ENCODE measurements around the gene HSD17B11. TPM values are rescaled to one million over a fixed set of nuclear protein-coding genes. Genes with fewer than 3 reads are reported as not detected.
"Not testable (repeated sequence)": the region's sequence is repeated elsewhere in the genome, so short reads cannot be mapped to it uniquely, and the experiment has no call there.

Gene HSD17B11, protein sequence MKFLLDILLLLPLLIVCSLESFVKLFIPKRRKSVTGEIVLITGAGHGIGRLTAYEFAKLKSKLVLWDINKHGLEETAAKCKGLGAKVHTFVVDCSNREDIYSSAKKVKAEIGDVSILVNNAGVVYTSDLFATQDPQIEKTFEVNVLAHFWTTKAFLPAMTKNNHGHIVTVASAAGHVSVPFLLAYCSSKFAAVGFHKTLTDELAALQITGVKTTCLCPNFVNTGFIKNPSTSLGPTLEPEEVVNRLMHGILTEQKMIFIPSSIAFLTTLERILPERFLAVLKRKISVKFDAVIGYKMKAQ
- total RNA-seq = 25.1 and 30.8 TPM in 2 replicates
- polyA plus RNA-seq (2012) = 8.0 TPM

DNA sequence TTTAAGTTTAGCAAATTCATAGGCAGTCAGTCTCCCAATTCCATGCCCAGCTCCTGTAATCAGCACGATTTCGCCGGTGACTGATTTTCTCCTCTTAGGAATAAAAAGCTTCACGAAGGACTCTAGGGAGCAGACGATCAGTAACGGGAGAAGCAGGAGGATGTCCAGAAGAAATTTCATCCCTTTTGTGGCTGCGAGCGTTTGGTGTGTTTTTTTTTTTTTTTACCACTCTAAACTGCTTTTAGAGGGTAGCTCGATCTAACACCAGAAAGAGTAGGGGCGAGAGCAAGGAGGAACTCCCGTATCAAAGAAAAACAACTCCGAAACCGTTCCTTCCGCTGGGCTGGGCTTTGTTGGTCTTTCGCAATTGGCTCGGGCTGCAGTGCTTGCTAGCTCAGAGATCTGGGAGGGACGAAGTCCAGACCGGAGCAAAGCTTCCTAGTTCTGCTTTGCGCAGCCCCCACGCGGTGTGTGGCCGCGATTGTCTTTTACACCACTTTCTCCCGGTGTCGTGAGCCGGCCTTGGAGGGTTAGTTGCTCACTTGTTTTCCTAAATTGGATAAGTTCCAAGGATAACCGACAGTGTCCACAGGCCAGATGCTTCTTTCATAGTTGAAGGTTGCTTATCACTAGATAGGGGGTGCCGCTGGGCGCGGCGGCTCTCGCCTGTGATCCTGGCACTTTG is at the start of gene HSD17B11:
Gene HSD17B11, minus strand, starts transcription at position 298 of the 685 bp plus-strand sequence. Its CDS starts 118 bp downstream, at position 180.
- DNase-seq (ENCODE audit: low read depth) = peak; percentile 95

DNA sequence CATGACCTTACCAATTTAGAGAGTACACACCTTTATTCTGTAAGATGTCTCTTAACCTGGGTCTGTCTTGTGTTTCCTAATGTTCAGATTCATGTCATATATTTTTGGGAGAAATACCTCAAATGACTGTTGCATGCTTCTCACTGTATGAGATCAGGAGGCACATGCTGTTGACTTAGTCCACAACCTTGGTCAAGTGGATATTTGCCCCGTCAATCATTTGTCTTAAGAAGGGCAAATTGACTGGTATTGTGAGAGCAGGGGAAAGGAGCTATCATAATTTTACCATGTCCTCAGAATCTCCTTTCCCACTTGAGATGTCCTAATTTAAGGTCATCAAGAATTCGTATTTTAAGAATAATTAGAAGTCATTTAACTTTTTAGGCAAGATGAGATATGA is 42.4 kb upstream of the HSD17B11 start:
- no peak for DNase-seq (ENCODE audit: low read depth)

DNA sequence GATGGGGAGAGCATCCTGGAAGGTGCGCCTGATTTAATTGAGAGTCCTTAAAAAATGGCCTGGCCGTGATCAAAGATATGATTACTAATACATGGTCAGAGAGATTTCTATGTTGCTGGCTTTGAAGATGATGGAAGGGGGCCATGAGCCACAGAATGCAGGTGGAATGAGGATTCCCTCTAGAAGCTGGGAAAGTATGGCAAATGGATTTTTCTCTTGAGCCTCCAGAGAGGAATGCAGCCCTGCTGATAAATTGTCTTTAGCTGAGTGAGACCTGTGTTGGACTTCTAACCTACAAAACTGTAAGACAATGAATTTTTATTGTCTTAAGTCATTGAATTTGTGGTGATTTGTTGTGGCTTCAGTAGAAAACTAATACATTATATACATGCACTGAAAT is 39.0 kb upstream of the HSD17B11 start:
- DNase-seq (ENCODE audit: low read depth) = no peak

DNA sequence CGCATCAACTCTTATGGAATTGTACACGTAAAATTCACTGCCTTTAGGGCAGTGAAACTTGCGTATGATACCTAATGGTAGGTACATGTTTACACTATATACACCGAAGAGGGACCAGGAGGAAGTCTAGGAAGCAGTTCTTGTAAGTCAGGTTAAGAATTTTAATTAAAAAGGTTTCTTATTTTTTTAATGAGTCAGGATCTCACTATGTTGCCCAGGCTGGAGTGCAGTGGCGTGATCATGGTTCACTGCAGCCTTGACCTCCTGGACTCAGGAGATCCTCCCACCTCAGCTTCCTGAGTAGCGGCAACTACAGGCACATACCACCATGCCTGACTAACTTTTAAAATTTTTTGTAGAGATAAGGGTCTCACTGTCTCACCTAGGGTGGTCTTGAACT is 38.0 kb upstream of the HSD17B11 start:
- DNase-seq (ENCODE audit: low read depth) = no peak

DNA sequence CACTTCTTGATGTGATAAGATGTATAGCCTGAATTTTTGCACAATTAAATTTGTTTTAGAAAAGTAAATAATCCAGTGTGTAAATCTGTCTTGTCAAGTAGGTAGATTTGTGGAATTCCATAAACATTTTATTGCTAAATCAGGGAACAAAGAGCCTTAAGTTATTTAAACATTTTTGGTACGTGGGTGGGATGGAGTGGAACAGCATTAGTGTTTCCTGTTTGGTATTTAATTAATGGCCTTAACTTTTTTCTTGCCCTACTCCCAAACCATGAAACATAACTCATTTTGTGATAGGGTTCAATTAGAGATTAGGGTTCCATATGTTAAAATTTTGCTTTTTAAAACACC is 36.5 kb upstream of the HSD17B11 start:
- DNase-seq (ENCODE audit: low read depth) = no peak

DNA sequence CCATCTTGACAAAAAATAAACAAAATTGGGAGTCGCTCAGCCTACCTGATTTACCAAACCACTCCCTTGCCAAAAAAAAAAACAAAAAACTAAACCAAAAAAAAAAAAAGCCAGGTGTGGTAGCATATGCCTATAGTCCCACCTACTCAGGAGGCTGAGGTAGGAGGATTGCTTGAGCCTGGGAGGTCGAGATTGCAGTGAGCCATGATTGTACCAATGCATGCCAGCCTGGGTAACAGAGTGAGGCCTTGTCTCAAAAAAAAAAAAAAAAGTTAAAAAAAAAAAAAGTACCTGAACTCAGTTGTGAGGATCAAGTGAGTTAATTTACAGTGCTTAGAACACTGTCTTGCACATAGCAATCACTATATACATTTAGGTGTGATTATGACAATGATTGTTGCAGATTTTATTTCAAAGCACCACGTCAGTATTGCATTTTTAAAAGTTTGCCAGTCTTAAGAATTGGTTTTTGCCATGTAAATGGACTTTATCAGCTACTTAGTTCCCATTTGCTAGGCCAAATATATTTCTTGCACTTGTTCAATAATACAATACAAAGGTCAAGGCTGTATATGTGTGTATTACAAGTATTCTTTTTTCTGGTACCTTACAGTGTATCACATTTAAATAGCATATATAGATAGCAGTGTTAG is 36.0 kb upstream of the HSD17B11 start:
- DNase-seq (ENCODE audit: low read depth) = no peak

DNA sequence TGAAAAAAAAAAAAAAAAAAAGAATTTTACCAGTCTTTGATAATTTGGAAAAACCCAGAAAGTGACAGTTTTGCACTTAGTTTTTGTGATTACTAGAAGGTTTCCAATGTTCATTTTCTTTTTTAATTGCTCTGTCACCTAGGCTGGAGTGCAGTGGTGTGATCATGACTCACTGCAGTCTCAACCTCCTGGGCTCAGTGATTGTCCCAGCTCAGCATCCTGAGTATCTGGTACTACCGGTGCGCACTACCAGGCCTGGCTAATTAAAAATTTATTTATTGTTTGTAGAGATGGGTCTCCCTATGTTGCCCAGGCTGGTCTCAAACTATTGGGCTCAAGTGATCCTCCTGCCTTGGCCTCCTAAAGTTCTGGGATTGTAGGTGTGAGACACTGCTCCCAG is 34.7 kb upstream of the HSD17B11 start:
- DNase-seq (ENCODE audit: low read depth) = no peak

DNA sequence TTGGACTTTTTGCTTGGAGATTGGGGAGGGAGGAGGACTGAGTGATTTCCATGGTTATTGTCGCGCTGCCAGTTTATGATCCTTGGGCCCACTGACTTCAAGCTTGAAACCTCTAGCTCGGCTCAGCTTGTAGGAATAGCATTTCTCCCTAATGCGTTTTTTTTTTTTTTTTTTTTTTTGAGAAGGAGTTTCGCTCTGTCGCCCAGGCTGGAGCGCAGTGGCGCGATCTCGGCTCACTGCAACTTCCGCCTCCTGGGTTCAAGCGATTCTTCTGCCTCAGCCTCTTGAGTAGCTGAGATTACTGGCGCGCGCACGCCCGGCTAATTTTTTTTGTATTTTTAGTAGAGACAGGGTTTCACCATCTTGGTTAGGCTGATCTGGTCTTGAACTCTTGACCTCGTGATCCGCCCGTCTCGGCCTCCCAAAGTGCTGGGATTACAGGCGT is 33.1 kb upstream of the HSD17B11 start:
- DNase-seq (ENCODE audit: low read depth) = peak; percentile 33

DNA sequence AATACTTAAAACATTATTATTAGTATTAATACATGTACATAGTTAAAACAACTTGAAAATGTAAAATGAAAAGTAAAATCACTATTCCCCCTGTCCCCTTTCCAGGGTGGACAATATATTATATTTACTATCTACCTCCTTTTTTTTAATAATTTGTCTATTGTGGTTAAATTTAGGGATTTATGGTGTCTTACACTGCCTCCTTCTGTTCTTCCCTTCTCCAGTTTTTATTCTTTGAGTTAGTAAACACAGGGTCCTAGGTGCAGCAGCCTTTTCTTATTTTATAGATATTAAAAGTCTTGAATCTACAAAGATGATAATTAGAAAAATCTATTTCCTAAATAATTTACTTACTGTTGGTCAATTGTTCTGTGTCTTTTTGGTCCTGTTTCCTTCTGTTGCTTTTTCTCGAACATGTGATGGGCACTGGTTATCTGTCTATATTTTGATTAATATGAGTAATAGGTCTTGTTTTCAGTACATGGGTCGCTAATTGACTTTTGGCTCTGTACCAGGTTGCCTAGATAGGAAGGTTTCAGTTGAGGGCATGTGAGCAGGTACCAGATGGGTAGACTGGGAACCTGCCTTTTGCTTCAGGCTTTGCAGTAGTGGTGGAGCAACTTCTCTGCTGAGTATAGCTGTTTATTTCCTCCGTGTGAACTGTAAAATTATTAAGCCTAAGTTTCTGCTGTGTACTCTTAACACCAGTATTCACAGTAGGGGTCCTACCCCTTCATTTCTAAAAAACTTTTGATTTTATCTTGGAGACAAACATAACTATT is 32.5 kb upstream of the HSD17B11 start:
- peak; percentile 22 for DNase-seq (ENCODE audit: low read depth)

DNA sequence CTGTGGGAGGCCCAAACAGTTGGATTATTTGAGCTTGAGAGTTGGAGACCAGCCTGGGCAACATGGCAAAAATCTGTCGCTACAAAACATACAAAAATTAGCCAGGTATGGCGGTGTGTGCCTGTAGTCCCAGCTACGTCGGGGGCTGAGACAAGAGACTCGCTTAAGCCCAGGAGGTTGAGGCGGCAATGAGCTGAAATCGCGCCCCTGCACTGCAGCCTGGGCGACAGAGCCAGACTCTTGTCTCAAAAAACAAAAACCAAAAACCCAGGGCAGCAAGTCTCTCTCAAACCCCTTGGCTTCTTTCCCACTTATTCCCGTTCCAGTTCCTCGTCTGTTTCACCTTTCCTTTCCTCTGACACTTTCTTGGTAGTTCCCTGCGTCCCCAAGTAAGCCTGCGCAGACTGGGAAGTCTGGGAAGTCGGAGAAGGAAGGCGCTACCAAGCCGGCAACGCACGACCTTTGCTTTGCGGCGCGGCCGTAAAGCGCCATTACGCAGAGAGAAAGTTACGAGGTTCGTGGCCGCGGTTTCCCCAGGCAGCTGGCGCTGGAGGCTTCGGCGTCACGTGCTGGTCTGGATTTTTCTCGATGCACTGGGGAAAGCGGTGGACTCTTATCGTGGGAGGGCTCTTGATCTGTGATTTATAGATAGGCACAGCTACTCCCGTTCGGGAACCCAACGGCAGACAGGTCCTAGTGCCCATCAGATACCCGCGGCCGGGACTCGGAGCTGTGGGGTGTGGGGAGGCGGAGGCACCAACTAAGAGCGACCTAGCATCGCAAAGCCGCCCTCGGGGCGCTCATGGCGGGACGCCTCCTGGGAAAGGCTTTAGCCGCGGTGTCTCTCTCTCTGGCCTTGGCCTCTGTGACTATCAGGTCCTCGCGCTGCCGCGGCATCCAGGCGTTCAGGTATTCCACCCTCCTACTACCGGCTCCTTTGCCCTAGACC is 31.4 kb upstream of the HSD17B11 start, which contains the start of gene NUDT9:
Gene NUDT9, plus strand, starts transcription at position 470 of the 949 bp plus-strand sequence. Its CDS starts 333 bp downstream, at position 803.
- DNase-seq (ENCODE audit: low read depth) = peak; percentile 99

DNA sequence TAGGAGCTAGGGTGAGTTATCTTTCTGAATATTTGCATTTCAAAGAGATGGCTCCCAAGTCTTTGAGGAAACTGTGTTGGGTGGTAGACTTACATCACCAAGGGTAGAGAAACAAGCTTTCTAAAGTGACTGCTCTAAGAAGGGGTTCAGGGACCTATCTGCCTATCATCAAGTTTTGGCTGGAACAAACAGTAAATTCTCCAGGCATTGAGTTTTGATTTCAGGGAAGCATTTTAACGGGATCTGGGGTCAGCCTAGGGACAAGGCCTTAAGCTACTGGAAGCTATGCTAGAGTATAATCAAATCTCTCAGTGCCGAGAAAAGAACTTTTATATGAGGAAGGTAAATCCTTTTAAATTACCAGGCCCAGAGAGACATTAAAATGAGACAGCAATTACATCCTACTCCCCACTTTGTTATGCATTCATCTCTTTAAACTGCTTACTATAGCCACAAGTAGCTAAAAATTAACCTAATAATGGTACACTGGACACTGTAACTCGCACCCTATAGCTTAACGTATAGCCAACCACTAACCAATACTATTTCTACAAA is 29.4 kb upstream of the HSD17B11 start:
- no peak for DNase-seq (ENCODE audit: low read depth)

DNA sequence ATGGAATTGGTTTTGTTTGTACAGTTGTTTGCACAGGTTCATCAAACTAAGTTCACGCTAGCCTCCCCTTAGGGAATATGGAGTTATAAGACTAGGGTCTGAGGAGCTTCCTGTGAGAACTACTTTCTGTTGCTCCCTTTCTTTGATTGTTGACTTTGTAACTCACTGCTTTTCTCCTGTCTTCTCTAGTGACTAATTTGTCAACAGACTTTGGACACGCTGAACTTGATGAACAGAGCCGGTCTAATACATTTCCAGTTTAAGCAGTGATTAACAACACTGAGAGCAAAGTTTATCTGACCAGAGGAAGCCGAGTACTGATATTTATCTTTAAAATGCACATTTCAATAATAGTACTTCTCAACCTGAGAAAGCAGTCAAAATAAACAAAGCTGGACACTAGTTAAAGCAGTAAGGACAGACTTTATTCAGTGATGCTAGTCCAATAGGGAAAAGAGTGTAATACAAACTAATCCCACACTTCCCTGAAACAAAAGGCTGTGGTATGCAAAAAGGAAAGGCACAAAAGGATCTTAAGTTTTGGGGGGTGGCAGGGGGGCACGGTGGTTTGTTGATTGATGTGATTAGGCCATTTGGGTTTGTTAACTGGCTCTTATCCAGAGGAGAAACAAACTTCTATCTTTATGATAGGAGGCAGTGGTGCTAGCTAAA is 28.7 kb upstream of the HSD17B11 start:
- no peak for DNase-seq (ENCODE audit: low read depth)

DNA sequence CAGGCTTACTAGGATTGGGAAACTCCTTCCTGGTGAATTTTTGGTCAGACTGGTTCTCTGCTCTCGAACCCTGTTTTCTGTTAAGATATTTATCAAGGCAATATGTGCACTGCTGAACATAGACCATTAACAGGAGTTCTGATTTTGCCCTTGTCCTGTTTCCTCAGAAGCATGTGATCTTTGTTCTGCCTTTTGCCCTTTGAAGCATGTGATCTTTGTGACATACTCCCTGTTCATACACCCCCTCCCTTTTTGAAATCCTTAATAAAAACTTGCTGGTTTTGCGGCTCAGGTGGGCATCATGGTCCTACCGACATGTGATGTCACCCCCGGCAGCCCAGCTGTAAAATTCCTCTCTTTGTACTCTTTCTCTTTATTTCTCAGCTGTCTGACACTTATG is 27.4 kb upstream of the HSD17B11 start:
- DNase-seq (ENCODE audit: low read depth) = not testable (repeated sequence)

DNA sequence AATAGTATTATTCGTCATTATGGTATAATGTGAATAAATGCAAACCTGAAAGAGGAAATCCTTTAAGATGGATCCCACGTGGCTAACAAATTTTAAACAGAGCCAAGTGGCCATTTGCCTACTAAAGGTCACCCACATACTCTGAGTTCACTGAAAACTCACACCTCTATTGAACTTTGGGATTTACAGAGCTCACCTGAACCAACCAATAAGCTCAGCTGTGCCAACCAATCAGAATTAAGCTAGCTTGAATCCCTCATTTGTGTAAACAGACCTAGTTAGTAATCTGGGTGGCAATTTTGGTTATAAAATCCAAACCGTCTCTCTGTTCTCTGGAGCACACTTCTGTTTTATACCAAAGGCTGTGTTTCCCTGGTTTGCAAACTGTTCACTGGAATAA is 26.0 kb upstream of the HSD17B11 start:
- no peak for DNase-seq (ENCODE audit: low read depth)

DNA sequence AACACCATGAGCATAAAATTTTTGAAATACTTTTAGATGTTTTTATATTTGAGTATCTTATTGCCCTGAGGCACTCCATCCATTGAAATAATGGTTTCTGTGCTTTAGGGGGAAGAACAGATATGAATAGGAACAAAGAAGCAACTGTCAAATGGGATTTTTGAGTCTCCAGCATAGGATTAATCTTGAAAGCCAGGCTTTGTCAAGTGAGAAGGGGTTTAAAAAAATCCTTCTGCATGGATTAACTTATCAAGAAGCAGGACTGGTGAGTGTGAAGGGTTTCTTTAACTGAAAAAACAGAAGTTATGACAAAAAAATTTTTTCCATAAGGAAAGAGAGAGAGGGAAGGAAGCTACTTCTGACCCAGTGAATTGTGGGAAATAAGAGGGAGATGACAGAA is 23.8 kb upstream of the HSD17B11 start:
- DNase-seq (ENCODE audit: low read depth) = no peak

DNA sequence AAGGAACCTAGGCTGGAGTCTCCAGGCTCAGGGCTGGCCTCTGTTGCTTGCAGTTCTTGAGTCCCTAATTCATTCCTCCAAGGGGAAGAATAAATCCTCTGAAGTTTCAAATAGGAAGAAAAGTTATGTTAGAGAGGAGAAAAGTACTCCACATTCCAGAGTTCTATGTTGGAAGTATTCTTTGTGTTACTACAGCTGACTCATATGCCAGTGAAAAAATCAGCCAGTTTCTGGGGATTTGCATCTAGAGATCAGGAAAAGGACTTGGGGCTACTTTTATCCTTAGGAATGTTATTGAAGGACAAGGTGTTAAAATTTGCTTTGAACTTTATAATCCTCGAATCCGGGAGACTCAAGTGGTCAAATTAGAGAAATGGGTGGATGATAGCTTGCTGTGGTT is 19.7 kb upstream of the HSD17B11 start:
- no peak for DNase-seq (ENCODE audit: low read depth)

DNA sequence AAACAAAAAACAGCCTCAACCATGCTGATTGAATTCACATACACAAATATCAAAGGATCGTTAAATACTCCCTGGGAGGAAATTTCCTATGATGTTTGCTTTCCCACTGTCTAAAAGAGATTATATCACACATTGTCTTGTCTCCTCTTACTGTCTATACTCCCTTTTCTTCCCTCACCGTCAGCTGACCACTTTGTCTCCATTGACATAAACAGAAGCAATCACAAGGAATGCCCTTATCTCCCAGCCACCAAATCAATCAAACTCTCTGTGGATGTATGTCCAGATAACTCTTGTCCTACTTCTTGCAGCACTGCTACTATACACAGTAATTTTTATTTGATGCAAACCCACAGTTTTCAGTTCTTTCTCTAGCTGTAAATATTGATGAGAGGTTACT is 19.2 kb upstream of the HSD17B11 start:
- DNase-seq (ENCODE audit: low read depth) = no peak

DNA sequence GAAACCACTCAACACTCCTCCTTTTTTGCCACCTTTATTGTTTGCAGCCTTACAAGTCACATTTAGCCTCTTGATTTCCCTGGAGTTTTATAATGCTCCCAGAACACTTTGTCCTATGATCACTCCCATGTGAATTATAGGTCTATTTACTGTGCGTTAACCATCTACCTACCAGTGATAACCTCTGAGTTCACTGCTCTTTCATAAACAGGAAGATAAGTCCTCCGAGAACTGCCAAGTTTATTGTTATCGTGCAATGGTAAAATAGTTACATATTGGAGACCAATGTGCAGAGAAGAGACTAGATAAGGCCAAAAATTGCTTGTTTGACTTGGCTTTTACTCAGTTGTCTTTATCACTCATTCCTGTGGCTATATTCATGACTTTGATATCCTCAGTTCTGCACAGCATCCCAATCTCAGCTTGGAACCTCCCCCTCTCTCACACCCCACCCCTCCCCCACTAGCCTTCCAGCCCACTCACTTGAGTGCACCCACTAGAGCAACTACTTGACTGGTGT is 18.5 kb upstream of the HSD17B11 start:
- no peak for DNase-seq (ENCODE audit: low read depth)

DNA sequence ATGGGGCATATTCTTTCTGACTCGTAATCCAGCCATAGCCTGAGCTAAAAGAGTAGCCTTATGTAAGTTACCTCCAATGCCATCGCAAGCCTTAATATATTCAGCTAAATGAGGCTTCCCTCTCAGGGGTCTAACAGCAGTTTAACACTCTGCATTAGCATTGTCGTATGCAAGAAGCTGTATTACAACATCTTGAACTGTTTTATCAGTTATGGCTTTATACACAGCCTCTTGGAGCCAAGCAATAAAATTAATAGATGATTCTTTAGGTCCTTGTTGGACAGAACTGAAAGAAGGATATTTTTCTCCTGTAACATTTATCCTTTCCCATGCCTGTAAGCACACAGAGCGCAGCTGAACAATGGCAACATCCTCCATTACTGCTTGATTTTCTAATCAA is 15.9 kb upstream of the HSD17B11 start:
- DNase-seq (ENCODE audit: low read depth) = not testable (repeated sequence)

Data from myocyte (in vitro differentiated cells).